Neural progenitor cell (in vitro differentiated cells): ENCODE data around the gene DIP2A. TPM values are rescaled to one million over a fixed set of nuclear protein-coding genes. Genes with fewer than 3 reads are reported as not detected.

Experiments used
- DNase-seq: peaks from one replicate; pipeline ENCODE4 v3.0.0-alpha.2; 2016; ENCODE audit warnings: low spot score
- H2AFZ ChIP-seq: fragments of 200-600 bp; sonication (generic); replicated peaks from 2 replicates; pipeline ENCODE4 v1.6.1; 2016; ENCODE audit warnings: antibody characterized with exemption
- H3F3A ChIP-seq: fragments of 200-600 bp; sonication (generic); 2 replicates; pipeline ENCODE4 v1.6.1; 2016; ENCODE audit warnings: antibody characterized with exemption, low read depth
- H3K27ac ChIP-seq: fragments of 200-600 bp; sonication (generic); 2 replicates; pipeline ENCODE4 v1.5.1; 2016; ENCODE audit warnings: mild to moderate bottlenecking
- H3K27me3 ChIP-seq: fragments of 200-600 bp; sonication (generic); 2 replicates; pipeline ENCODE4 v1.6.1; 2016; ENCODE audit warnings: mild to moderate bottlenecking, moderate library complexity
- H3K36me3 ChIP-seq: fragments of 200-600 bp; sonication (generic); 2 replicates; pipeline ENCODE4 v1.5.1; 2016
- H3K4me1 ChIP-seq: fragments of 200-600 bp; sonication (generic); 2 replicates; pipeline ENCODE4 v1.6.1; 2016; ENCODE audit warnings: mixed run types
- H3K4me2 ChIP-seq: fragments of 200-600 bp; sonication (generic); 2 replicates; pipeline ENCODE4 v1.6.1; 2016
- H3K4me3 ChIP-seq: fragments of 200-600 bp; sonication (generic); 2 replicates; pipeline ENCODE4 v1.5.1; 2016
- H3K79me2 ChIP-seq: fragments of 200-600 bp; sonication (generic); 2 replicates; pipeline ENCODE4 v1.6.1; 2016; ENCODE audit warnings: low read depth
- H3K9ac ChIP-seq: fragments of 200-600 bp; sonication (generic); 2 replicates; pipeline ENCODE4 v1.6.1; 2016
- H3K9me3 ChIP-seq: fragments of 200-600 bp; sonication (generic); 2 replicates; pipeline ENCODE4 v1.5.1; 2016; ENCODE audit warnings: low read depth
- H4K20me1 ChIP-seq: fragments of 200-600 bp; sonication (generic); 2 replicates; pipeline ENCODE4 v1.6.1; 2016; ENCODE audit warnings: low read depth
- H3K27ac Mint-ChIP-seq: 3 replicates; pipeline ENCODE4 v1.8.0; 2021; ENCODE audit warnings: mixed read lengths
- H3K27me3 Mint-ChIP-seq: 2 replicates; pipeline ENCODE4 v1.8.0; 2022; ENCODE audit warnings: low read depth, mild to moderate bottlenecking, inconsistent platforms, moderate library complexity, mixed read lengths; ENCODE audit not compliant: insufficient read depth
- H3K36me3 Mint-ChIP-seq: 3 replicates; pipeline ENCODE4 v1.8.0; 2021; ENCODE audit warnings: mixed read lengths
- H3K4me1 Mint-ChIP-seq: 3 replicates; pipeline ENCODE4 v1.8.0; 2021; ENCODE audit warnings: mixed read lengths
- H3K4me3 Mint-ChIP-seq: 3 replicates; pipeline ENCODE4 v1.8.0; 2021; ENCODE audit warnings: mild to moderate bottlenecking, moderate library complexity, mixed read lengths
- H3K9me3 Mint-ChIP-seq: 3 replicates; pipeline ENCODE4 v1.8.0; 2020; ENCODE audit warnings: mixed read lengths
- EZH2 ChIP-seq: fragments of 200-600 bp; sonication (generic); IDR thresholded peaks from 2 replicates; pipeline ENCODE4 v1.6.1; 2017; ENCODE audit warnings: antibody characterized with exemption, mild to moderate bottlenecking, moderate library complexity
- EZH2phosphoT487 ChIP-seq: fragments of 200-600 bp; sonication (generic); IDR thresholded peaks from 2 replicates; pipeline ENCODE4 v1.6.1; 2017; ENCODE audit warnings: antibody characterized with exemption
- total RNA-seq: library from RNA; depleted of rRNA; stranded (reverse); fragments of >200 nt; gene quantifications from 2 replicates; pipeline ENCODE4 v1.2.3, GENCODE V29; 2015; ENCODE audit warnings: low replicate concordance
- TF ChIP-seq, protein P1 (sequence below): fragments of 200-600 bp; sonication (generic); IDR thresholded peaks from 2 replicates; pipeline ENCODE4 v1.5.1; 2017; ENCODE audit warnings: antibody characterized with exemption, mild to moderate bottlenecking

DIP2A gene
- total RNA-seq, 1 donor from 2014 or later, result 50.7 TPM

GRCh38 chr21:46425041-46425440 is 33.6 kb upstream of the DIP2A start:
- no peak overlapping the region for H3K27ac Mint-ChIP-seq
- no peak for DNase-seq

GRCh38 chr21:46425571-46425970 is 33.1 kb upstream of the DIP2A start:
- peaks cover 10% of the 10 kb centered on the region for H3K4me1 Mint-ChIP-seq
- no peak for DNase-seq
- no peaks in the 10 kb centered on the region for H3K36me3 ChIP-seq
- peaks cover 4% of the 10 kb centered on the region for H3K4me1 ChIP-seq
- no peaks in the 10 kb centered on the region for H3K27me3 ChIP-seq
- H3K27me3 Mint-ChIP-seq, result no peaks in the 10 kb centered on the region
- no peak overlapping the region for H3K27ac ChIP-seq
- H4K20me1 ChIP-seq, result no peaks in the 10 kb centered on the region
- no peak overlapping the region for H3K4me3 ChIP-seq
- H3K9ac ChIP-seq, result no peak overlapping the region
- no peak overlapping the region for H3K4me2 ChIP-seq
- H3K36me3 Mint-ChIP-seq, result peaks cover 9% of the 10 kb centered on the region
- H3F3A ChIP-seq, result peaks cover 3% of the 10 kb centered on the region
- no peak overlapping the region for H3K27ac Mint-ChIP-seq
- H2AFZ ChIP-seq, result no peak overlapping the region
- H3K9me3 ChIP-seq, result no peaks in the 10 kb centered on the region
- no peak for TF ChIP-seq EZH2phosphoT487
- TF ChIP-seq, protein P1, sequence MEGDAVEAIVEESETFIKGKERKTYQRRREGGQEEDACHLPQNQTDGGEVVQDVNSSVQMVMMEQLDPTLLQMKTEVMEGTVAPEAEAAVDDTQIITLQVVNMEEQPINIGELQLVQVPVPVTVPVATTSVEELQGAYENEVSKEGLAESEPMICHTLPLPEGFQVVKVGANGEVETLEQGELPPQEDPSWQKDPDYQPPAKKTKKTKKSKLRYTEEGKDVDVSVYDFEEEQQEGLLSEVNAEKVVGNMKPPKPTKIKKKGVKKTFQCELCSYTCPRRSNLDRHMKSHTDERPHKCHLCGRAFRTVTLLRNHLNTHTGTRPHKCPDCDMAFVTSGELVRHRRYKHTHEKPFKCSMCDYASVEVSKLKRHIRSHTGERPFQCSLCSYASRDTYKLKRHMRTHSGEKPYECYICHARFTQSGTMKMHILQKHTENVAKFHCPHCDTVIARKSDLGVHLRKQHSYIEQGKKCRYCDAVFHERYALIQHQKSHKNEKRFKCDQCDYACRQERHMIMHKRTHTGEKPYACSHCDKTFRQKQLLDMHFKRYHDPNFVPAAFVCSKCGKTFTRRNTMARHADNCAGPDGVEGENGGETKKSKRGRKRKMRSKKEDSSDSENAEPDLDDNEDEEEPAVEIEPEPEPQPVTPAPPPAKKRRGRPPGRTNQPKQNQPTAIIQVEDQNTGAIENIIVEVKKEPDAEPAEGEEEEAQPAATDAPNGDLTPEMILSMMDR, result no peak
- no peak for TF ChIP-seq EZH2
- no peak overlapping the region for H3K4me3 Mint-ChIP-seq
- H3K79me2 ChIP-seq, result no peaks in the 10 kb centered on the region
- H3K9me3 Mint-ChIP-seq, result no peaks in the 10 kb centered on the region

More at GRCh38 chr21:46425041-46425440, 33.6 kb upstream of the DIP2A start:
- TF ChIP-seq, protein P1, result no peak
- TF ChIP-seq EZH2 (no peak), EZH2phosphoT487 (no peak)
- peaks cover 3% of the 10 kb centered on the region for H3F3A ChIP-seq
- H2AFZ ChIP-seq, result no peak overlapping the region
- no peak overlapping the region for H3K4me2 ChIP-seq
- no peaks in the 10 kb centered on the region for H4K20me1 ChIP-seq
- Mint-ChIP-seq H3K4me3 (no peak overlapping the region), H3K36me3 (peaks cover 13% of the 10 kb centered on the region), H3K27me3 (no peaks in the 10 kb centered on the region), H3K4me1 (peaks cover 10% of the 10 kb centered on the region), H3K9me3 (no peaks in the 10 kb centered on the region)
- no peak overlapping the region for H3K9ac ChIP-seq
- H3K79me2 ChIP-seq, result no peaks in the 10 kb centered on the region
- H3K27me3 ChIP-seq, result no peaks in the 10 kb centered on the region
- peaks cover 4% of the 10 kb centered on the region for H3K4me1 ChIP-seq
- no peaks in the 10 kb centered on the region for H3K36me3 ChIP-seq
- no peak overlapping the region for H3K4me3 ChIP-seq
- no peaks in the 10 kb centered on the region for H3K9me3 ChIP-seq
- H3K27ac ChIP-seq, result no peak overlapping the region

DNA sequence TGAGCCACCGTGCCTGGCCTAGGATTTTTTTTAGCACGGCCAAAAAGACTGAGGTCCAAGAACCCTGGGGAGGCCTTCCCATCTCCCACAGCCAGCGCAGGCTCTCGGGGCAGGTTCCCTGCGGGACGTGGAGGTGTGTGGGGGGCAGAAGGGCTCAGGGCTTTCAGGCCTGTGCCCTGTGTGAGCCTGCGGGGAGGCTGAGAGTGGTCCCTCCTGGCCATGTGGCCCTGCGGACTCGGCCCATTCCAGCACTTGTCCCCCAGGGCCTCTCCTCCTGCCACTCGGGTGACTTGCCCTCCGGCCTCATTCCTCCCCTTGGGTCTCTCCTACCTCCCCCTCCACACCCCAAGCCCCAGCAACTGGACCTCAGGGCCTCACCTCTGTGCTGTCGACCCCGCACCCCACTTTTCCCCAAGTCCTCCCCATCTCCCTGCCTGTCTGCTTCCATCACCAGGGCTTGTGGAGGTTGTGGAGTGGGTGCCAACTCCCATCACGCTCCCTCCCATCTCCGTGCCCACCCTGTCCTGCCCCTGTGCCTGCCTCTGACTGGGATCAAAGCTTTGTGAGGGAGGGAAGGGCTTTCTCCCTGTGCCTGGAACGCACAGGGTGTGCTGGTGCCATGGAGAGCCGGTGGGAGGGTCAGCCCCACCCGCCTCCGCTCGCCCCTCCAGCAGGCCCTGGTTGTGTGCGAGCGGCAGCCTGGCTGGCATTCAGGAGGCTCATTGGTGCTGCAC is 32.2 kb upstream of the DIP2A start:
- H3K27me3 ChIP-seq, result no peaks in the 10 kb centered on the region
- H3K4me3 Mint-ChIP-seq, result no peak overlapping the region
- H3K4me1 ChIP-seq, result peaks cover 4% of the 10 kb centered on the region
- H3K9me3 Mint-ChIP-seq, result no peaks in the 10 kb centered on the region
- H3K4me2 ChIP-seq, result no peak overlapping the region
- H3F3A ChIP-seq, result peaks cover 3% of the 10 kb centered on the region
- H3K4me3 ChIP-seq, result no peak overlapping the region
- no peak overlapping the region for H3K27ac Mint-ChIP-seq
- H3K79me2 ChIP-seq, result no peaks in the 10 kb centered on the region
- no peak for DNase-seq
- H3K27me3 Mint-ChIP-seq, result no peaks in the 10 kb centered on the region
- no peak overlapping the region for H3K27ac ChIP-seq
- no peaks in the 10 kb centered on the region for H3K36me3 ChIP-seq
- no peak overlapping the region for H3K9ac ChIP-seq
- H3K9me3 ChIP-seq, result no peaks in the 10 kb centered on the region
- no peaks in the 10 kb centered on the region for H4K20me1 ChIP-seq
- H2AFZ ChIP-seq, result no peak overlapping the region
- TF ChIP-seq EZH2 (no peak), EZH2phosphoT487 (no peak)
- TF ChIP-seq, protein P1, result no peak
- H3K36me3 Mint-ChIP-seq, result peaks cover 14% of the 10 kb centered on the region
- H3K4me1 Mint-ChIP-seq, result peaks cover 10% of the 10 kb centered on the region
